BLaER1 treated with 17β-estradiol and CSF1 and Interleukin-3, amounts not matched to agents 10 nM and 100 nM (cell line): ENCODE results near the gene CASP9.

Source experiments
- H3K27ac ChIP-seq, 11 experiments: shearing (Covaris generic); formaldehyde crosslinking; 2 replicates each; pipeline ENCODE4 v1.8.1; 2022
- H3K27me3 ChIP-seq, 11 experiments: shearing (Covaris generic); formaldehyde crosslinking; 2 replicates each; pipeline ENCODE4 v1.8.1; 2022
- H3K36me3 ChIP-seq, 11 experiments: shearing (Covaris generic); formaldehyde crosslinking; 2 replicates each; pipeline ENCODE4 v1.8.1; 2022
- H3K4me1 ChIP-seq, 10 experiments: shearing (Covaris generic); formaldehyde crosslinking; 2 replicates each; pipeline ENCODE4 v1.8.1; 2022
- H3K4me2 ChIP-seq, 11 experiments: shearing (Covaris generic); formaldehyde crosslinking; 2 replicates each; pipeline ENCODE4 v1.8.1; 2022
- H3K4me3 ChIP-seq, 10 experiments: shearing (Covaris generic); formaldehyde crosslinking; 2 replicates each; pipeline ENCODE4 v1.8.1; 2022
- H3K9ac ChIP-seq, 11 experiments: shearing (Covaris generic); formaldehyde crosslinking; 2 replicates each; pipeline ENCODE4 v1.8.1; 2022
- H3K9me3 ChIP-seq, 11 experiments: shearing (Covaris generic); formaldehyde crosslinking; replicated peaks in 1 of 11; 2 replicates each; pipeline ENCODE4 v1.8.1; 2022
- H4K20me1 ChIP-seq, 11 experiments: shearing (Covaris generic); formaldehyde crosslinking; 2 replicates each; pipeline ENCODE4 v1.8.1; 2022
- Cebpa-rat ChIP-seq, 11 experiments: shearing (Covaris generic); IDR thresholded peaks; 2 replicates each; pipeline ENCODE4 v1.8.1; 2022

The CASP9 gene

GRCh38 chr1:15457585-15457984 lies 66.4 kb downstream of the CASP9 start:
- H3K4me3 ChIP-seq, result no peak overlapping the region
- H3K27me3 ChIP-seq, result no peaks in the 10 kb centered on the region
- H4K20me1 ChIP-seq, result no peaks in the 10 kb centered on the region
- no peak overlapping the region for H3K4me2 ChIP-seq
- peaks cover 12 to 24% (median 16%) of the 10 kb centered on the region in 10 experiments for H3K4me1 ChIP-seq
- H3K9ac ChIP-seq, result no peak overlapping the region
- no peaks in the 10 kb centered on the region for H3K9me3 ChIP-seq
- no peak for TF ChIP-seq Cebpa-rat (IDR thresholded peaks at IDR 0.05)
- H3K27ac ChIP-seq, result no peak overlapping the region
- H3K36me3 ChIP-seq, result no peaks in the 10 kb centered on the region

- Histone ChIP-seq H3K4me1 (peaks cover 12 to 24% (median 16%) of the 10 kb centered on the region in 10 experiments), H3K36me3 (no peaks in the 10 kb centered on the region), H3K9ac (no peak within 1 kb of the TSS), H3K4me2 (no peak within 1 kb of the TSS), H3K4me3 (no peak within 1 kb of the TSS), H4K20me1 (no peaks in the 10 kb centered on the region), H3K27me3 (no peaks in the 10 kb centered on the region), H3K27ac (no peak within 1 kb of the TSS), H3K9me3 (peaks cover 0 to 6% (median 0%) of the 10 kb centered on the region in 11 experiments; a peak in 1 of 22 replicates)
- no peak for TF ChIP-seq Cebpa-rat (IDR thresholded peaks at IDR 0.05)
These were observed 67.6 kb downstream of the CASP9 start, which contains the start of gene CELA2A for GRCh38 chr1:15456313-15456954. TSS of gene CELA2A (plus strand) at chr1:15456732. CDS start at chr1:15456754, 22 bp downstream.

GRCh38 chr1:15455522-15455921 lies 68.5 kb downstream of the CASP9 start:
- Histone ChIP-seq H3K27me3 (no peaks in the 10 kb centered on the region), H3K9me3 (peaks cover 0 to 6% (median 0%) of the 10 kb centered on the region in 11 experiments; a peak in 1 of 22 replicates), H3K36me3 (no peaks in the 10 kb centered on the region), H3K4me2 (no peak overlapping the region), H3K4me3 (no peak overlapping the region), H4K20me1 (no peaks in the 10 kb centered on the region), H3K27ac (no peak overlapping the region), H3K9ac (no peak overlapping the region), H3K4me1 (peaks cover 7 to 21% (median 10%) of the 10 kb centered on the region in 10 experiments)
- TF ChIP-seq Cebpa-rat (IDR thresholded peaks at IDR 0.05), result no peak

GRCh38 chr1:15454256-15454655 lies 69.8 kb downstream of the CASP9 start:
- H4K20me1 ChIP-seq, result no peaks in the 10 kb centered on the region
- H3K9me3 ChIP-seq, result peaks cover 0 to 6% (median 0%) of the 10 kb centered on the region in 11 experiments; a peak in 1 of 22 replicates
- no peak overlapping the region for H3K4me2 ChIP-seq
- TF ChIP-seq Cebpa-rat (IDR thresholded peaks at IDR 0.05), result no peak
- H3K9ac ChIP-seq, result no peak overlapping the region
- no peak overlapping the region for H3K27ac ChIP-seq
- no peak overlapping the region for H3K4me3 ChIP-seq
- H3K27me3 ChIP-seq, result no peaks in the 10 kb centered on the region
- peaks cover 0 to 9% (median 3%) of the 10 kb centered on the region in 10 experiments; a peak in 7 of 20 replicates for H3K4me1 ChIP-seq
- H3K36me3 ChIP-seq, result no peaks in the 10 kb centered on the region

GRCh38 chr1:15453734-15454133 lies 70.3 kb downstream of the CASP9 start:
- Histone ChIP-seq H3K9me3 (peaks cover 0 to 6% (median 0%) of the 10 kb centered on the region in 11 experiments; a peak in 1 of 22 replicates), H3K36me3 (no peaks in the 10 kb centered on the region), H3K4me2 (no peak overlapping the region), H3K4me3 (no peak overlapping the region), H3K4me1 (peaks cover 0 to 8% (median 2%) of the 10 kb centered on the region in 10 experiments; a peak in 6 of 20 replicates), H3K9ac (no peak overlapping the region), H4K20me1 (no peaks in the 10 kb centered on the region), H3K27ac (no peak overlapping the region), H3K27me3 (no peaks in the 10 kb centered on the region)
- TF ChIP-seq Cebpa-rat (IDR thresholded peaks at IDR 0.05), result no peak

GRCh38 chr1:15452866-15453571 lies 71.0 kb downstream of the CASP9 start:
- Histone ChIP-seq H3K4me3 (no peak overlapping the region), H3K27me3 (no peaks in the 10 kb centered on the region), H3K4me2 (no peak overlapping the region), H3K36me3 (no peaks in the 10 kb centered on the region), H3K4me1 (peaks cover 0 to 8% (median 2%) of the 10 kb centered on the region in 10 experiments; a peak in 6 of 20 replicates), H3K27ac (no peak overlapping the region), H3K9me3 (peaks cover 0 to 6% (median 0%) of the 10 kb centered on the region in 11 experiments; a peak in 1 of 22 replicates), H3K9ac (no peak overlapping the region), H4K20me1 (no peaks in the 10 kb centered on the region)
- TF ChIP-seq Cebpa-rat (IDR thresholded peaks at IDR 0.05), result no peak

- Histone ChIP-seq H4K20me1 (no peaks in the 10 kb centered on the region), H3K4me3 (no peak overlapping the region), H3K27ac (no peak overlapping the region), H3K4me2 (no peak overlapping the region), H3K36me3 (no peaks in the 10 kb centered on the region), H3K27me3 (no peaks in the 10 kb centered on the region), H3K9me3 (peaks cover 0 to 6% (median 0%) of the 10 kb centered on the region in 11 experiments; a peak in 1 of 22 replicates), H3K9ac (no peak overlapping the region), H3K4me1 (peaks cover 0 to 8% (median 2%) of the 10 kb centered on the region in 10 experiments; a peak in 6 of 20 replicates)
- no peak for TF ChIP-seq Cebpa-rat (IDR thresholded peaks at IDR 0.05)
These were observed 71.8 kb downstream of the CASP9 start for GRCh38 chr1:15452216-15452615.

- Histone ChIP-seq H3K4me1 (peaks cover 0 to 13% (median 9%) of the 10 kb centered on the region in 10 experiments; a peak in 18 of 20 replicates), H3K36me3 (no peaks in the 10 kb centered on the region), H3K9ac (no peak overlapping the region), H3K27ac (no peak overlapping the region), H3K27me3 (no peaks in the 10 kb centered on the region), H3K4me3 (no peak overlapping the region), H4K20me1 (peaks cover 0 to 8% (median 0%) of the 10 kb centered on the region in 11 experiments; a peak in 1 of 22 replicates), H3K9me3 (peaks cover 0 to 6% (median 0%) of the 10 kb centered on the region in 11 experiments; a peak in 1 of 22 replicates), H3K4me2 (no peak overlapping the region)
- TF ChIP-seq Cebpa-rat (IDR thresholded peaks at IDR 0.05), result no peak
These were observed 72.8 kb downstream of the CASP9 start for GRCh38 chr1:15451014-15451722.

- TF ChIP-seq Cebpa-rat (IDR thresholded peaks at IDR 0.05), result no peak
- peaks cover 0 to 8% (median 0%) of the 10 kb centered on the region in 11 experiments; a peak in 2 of 22 replicates for H4K20me1 ChIP-seq
- no peak overlapping the region for H3K4me3 ChIP-seq
- H3K9ac ChIP-seq, result no peak overlapping the region
- H3K4me2 ChIP-seq, result peak overlapping the region in 4 of 11 experiments; percentile 3 to 48 (median 24); a peak in 2 of 22 replicates
- H3K36me3 ChIP-seq, result no peaks in the 10 kb centered on the region
- H3K4me1 ChIP-seq, result peaks cover 12 to 29% (median 22%) of the 10 kb centered on the region in 10 experiments
- H3K27me3 ChIP-seq, result no peaks in the 10 kb centered on the region
- H3K27ac ChIP-seq, result peak overlapping the region in 1 of 11 experiments; percentile 10; a peak in 1 of 22 replicates
- peaks cover 0 to 6% (median 0%) of the 10 kb centered on the region in 11 experiments; a peak in 1 of 22 replicates for H3K9me3 ChIP-seq
These were observed 74.4 kb downstream of the CASP9 start for GRCh38 chr1:15449567-15449966.
